Vagina (tissue), 2 donors: ENCODE results near the gene OR51I1. TPM values are rescaled to one million over a fixed set of nuclear protein-coding genes. Genes with fewer than 3 reads are reported as not detected.

ENCODE experiments used
- DNase-seq, 2 donors: peaks; one replicate each; pipeline ENCODE4 v3.0.0-alpha.2; 2017; ENCODE audit errors: extremely low spot score in 2 of 2
- H3K27ac ChIP-seq: fragments of 200-600 bp; sonication (generic); one replicate; pipeline ENCODE4 v1.5.1; 2019
- H3K27me3 ChIP-seq: fragments of 200-600 bp; sonication (generic); one replicate; pipeline ENCODE4 v1.5.1; 2019
- H3K36me3 ChIP-seq, 2 donors: fragments of 200-600 bp; sonication (generic); one replicate each; pipeline ENCODE4 v1.5.1; 2017 to 2019
- H3K4me1 ChIP-seq: fragments of 200-600 bp; sonication (generic); one replicate; pipeline ENCODE4 v1.5.1; 2019
- H3K4me3 ChIP-seq, 2 donors: fragments of 200-600 bp; sonication (generic); 1 replicate in 1 of 2; 2 replicates in 1 of 2; pipeline ENCODE4 v1.5.1; 2016 to 2019
- H3K9me3 ChIP-seq: fragments of 200-600 bp; sonication (generic); one replicate; pipeline ENCODE4 v1.5.1; 2019
- POLR2A ChIP-seq, 2 donors: fragments of 450-650 bp; IDR thresholded peaks; one replicate each; pipeline ENCODE4 v1.6.1; 2017; ENCODE audit warnings: antibody characterized with exemption in 2 of 2, mild to moderate bottlenecking in 2 of 2, moderate library complexity in 2 of 2
- POLR2AphosphoS5 ChIP-seq, 2 donors: sonication (generic); formaldehyde crosslinking; IDR thresholded peaks; one replicate each; pipeline ENCODE4 v1.9.0; 2017; ENCODE audit warnings: antibody characterized with exemption in 2 of 2, mild to moderate bottlenecking in 2 of 2, low read depth in 1 of 2; ENCODE audit not compliant: insufficient read depth in 1 of 2
- intact Hi-C: fragments of 100-400 bp; cut with DNase I; formaldehyde crosslinking; loops from one replicate; pipeline ENCODE4 v1.15.1; 2023
- total RNA-seq: library from RNA; depleted of rRNA; stranded (reverse); fragments of >200 nt; gene quantifications from one replicate; pipeline ENCODE4 v1.2.3, GENCODE V29; 2016
- TF ChIP-seq, protein P1 (sequence below), 3 experiments: fragments of 450-650 bp in 2 of 3; fragments of 200-600 bp in 1 of 3; sonication (generic) in 1 of 3; IDR thresholded peaks; one replicate each; pipeline ENCODE4 v1.5.1; 2017 to 2019; ENCODE audit warnings: antibody characterized with exemption in 3 of 3, mild to moderate bottlenecking in 2 of 3, moderate library complexity in 2 of 3

OR51I1 gene
- total RNA-seq, 1 donor from 2014 or later = not detected

DNA sequence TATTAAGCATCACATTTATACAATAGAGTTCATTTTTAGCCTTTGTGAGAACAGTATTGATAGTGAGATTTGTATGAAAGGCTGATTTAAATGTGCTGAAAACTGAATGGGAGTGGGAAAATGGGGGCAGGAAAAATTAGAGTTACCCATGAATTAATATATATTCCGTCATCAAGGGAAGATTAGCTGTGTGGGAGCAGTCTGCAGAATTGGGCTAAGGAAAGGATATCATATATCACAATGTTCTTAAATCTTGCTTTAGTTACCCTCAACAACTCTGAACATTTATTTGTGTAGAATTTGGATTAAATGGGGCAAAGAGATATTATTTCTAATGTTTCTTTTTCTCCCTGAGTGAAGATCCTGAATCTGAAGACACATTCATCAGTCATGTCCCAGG lies 19.5 kb downstream of the OR51I1 start, which contains the start of gene OR51Q1:
Gene OR51Q1 (plus strand): TSS at position 301 of the 400 bp plus-strand sequence. CDS start 90 bp downstream, at position 391.
- Histone ChIP-seq H3K27ac (no peak within 1 kb of the TSS), H3K27me3 (no peaks in the 10 kb centered on the region), H3K9me3 (no peaks in the 10 kb centered on the region), H3K4me1 (no peaks in the 10 kb centered on the region), H3K4me3 (no peak within 1 kb of the TSS), H3K36me3 (no peaks in the 10 kb centered on the region)
- TF ChIP-seq POLR2AphosphoS5 (IDR thresholded peaks at IDR 0.05; ENCODE audit: insufficient read depth in 1 of 2, low read depth in 1 of 2) = no peak
- TF ChIP-seq, protein P1, sequence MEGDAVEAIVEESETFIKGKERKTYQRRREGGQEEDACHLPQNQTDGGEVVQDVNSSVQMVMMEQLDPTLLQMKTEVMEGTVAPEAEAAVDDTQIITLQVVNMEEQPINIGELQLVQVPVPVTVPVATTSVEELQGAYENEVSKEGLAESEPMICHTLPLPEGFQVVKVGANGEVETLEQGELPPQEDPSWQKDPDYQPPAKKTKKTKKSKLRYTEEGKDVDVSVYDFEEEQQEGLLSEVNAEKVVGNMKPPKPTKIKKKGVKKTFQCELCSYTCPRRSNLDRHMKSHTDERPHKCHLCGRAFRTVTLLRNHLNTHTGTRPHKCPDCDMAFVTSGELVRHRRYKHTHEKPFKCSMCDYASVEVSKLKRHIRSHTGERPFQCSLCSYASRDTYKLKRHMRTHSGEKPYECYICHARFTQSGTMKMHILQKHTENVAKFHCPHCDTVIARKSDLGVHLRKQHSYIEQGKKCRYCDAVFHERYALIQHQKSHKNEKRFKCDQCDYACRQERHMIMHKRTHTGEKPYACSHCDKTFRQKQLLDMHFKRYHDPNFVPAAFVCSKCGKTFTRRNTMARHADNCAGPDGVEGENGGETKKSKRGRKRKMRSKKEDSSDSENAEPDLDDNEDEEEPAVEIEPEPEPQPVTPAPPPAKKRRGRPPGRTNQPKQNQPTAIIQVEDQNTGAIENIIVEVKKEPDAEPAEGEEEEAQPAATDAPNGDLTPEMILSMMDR (IDR thresholded peaks at IDR 0.05) = no peak
- no peak for TF ChIP-seq POLR2A (IDR thresholded peaks at IDR 0.05)
- DNase-seq = no peak
- intact Hi-C loops = no loop called here

DNA sequence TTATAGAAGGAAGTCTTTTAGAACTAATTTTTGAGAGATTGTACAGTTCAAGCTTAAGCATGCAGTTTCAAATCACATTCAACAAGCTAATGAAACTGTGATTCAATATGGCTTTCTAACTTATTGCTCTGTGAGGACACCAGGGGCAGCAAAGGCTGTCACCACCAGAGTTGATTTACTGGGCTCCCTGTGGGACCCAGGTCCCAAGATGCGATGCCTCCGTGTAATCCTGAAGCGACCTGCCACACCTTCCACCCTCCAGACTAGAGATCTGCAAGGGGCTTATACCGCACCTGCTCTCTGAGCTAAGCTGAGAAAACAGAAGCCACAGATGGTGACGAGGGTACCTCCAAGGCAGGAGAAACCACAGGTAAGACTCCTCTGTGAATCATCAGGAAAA lies 20.3 kb downstream of the OR51I1 start:
- TF ChIP-seq, protein P1 (IDR thresholded peaks at IDR 0.05) = no peak
- TF ChIP-seq POLR2AphosphoS5 (IDR thresholded peaks at IDR 0.05; ENCODE audit: insufficient read depth in 1 of 2, low read depth in 1 of 2) (no peak), POLR2A (IDR thresholded peaks at IDR 0.05) (no peak)
- intact Hi-C loops = no loop called here
- no peaks in the 10 kb centered on the region for H3K9me3 ChIP-seq

DNA sequence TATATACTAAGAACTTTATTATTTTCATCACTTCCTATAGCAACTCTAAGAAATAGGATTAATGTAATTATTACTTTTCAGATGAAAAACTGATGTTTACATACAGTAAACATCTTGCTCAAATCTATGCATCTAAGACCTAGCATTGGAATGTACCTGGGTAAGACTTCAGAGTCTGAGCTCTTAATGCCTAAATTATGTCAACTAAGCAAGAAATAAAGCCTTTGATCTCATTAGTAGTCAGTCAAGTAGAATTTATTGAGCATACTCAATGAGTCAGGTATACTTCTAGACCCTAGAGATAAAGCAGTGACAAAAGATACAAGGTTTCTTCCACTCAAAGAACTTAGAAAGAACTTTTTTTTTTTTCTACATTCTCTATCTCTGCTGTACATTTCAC lies 36.1 kb downstream of the OR51I1 start:
- Histone ChIP-seq H3K4me1 (no peaks in the 10 kb centered on the region), H3K27me3 (no peaks in the 10 kb centered on the region), H3K9me3 (no peaks in the 10 kb centered on the region), H3K36me3 (no peaks in the 10 kb centered on the region), H3K4me3 (no peak overlapping the region), H3K27ac (no peak overlapping the region)
- intact Hi-C loops = no loop called here
- DNase-seq = no peak
- TF ChIP-seq, protein P1 (IDR thresholded peaks at IDR 0.05) = no peak
- TF ChIP-seq POLR2A (IDR thresholded peaks at IDR 0.05) (no peak), POLR2AphosphoS5 (IDR thresholded peaks at IDR 0.05; ENCODE audit: insufficient read depth in 1 of 2, low read depth in 1 of 2) (no peak)

More for the DNA sequence above, 20.3 kb downstream of the OR51I1 start:
- Histone ChIP-seq H3K36me3 (no peaks in the 10 kb centered on the region), H3K4me1 (no peaks in the 10 kb centered on the region), H3K4me3 (no peak overlapping the region), H3K27ac (no peak overlapping the region), H3K27me3 (no peaks in the 10 kb centered on the region)
- no peak for DNase-seq

DNA sequence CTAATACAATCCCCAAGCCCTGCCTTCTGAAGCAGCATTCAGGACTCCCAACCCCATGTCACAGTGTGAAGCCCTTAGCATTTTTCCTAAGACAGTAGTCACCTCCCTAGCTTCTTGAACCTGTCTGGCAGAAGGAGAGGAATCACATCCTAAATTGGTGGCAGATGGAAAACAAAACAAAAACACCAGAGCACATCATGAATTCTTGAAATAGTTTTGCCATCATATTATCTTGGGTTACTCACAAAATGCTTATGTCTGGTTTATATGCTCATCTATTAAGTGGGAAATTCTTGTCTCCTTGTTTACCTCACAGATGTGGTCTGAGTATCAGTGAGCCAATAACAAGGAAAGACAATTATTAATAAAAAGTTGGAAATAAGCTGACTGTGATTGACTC lies 42.4 kb downstream of the OR51I1 start:
- Histone ChIP-seq H3K36me3 (no peaks in the 10 kb centered on the region), H3K27me3 (no peaks in the 10 kb centered on the region), H3K9me3 (no peaks in the 10 kb centered on the region), H3K4me1 (no peaks in the 10 kb centered on the region), H3K27ac (no peak overlapping the region), H3K4me3 (no peak overlapping the region)
- intact Hi-C loops = no loop called here
- TF ChIP-seq POLR2A (IDR thresholded peaks at IDR 0.05) = no peak
- TF ChIP-seq, protein P1 (IDR thresholded peaks at IDR 0.05) = no peak
- no peak for DNase-seq

DNA sequence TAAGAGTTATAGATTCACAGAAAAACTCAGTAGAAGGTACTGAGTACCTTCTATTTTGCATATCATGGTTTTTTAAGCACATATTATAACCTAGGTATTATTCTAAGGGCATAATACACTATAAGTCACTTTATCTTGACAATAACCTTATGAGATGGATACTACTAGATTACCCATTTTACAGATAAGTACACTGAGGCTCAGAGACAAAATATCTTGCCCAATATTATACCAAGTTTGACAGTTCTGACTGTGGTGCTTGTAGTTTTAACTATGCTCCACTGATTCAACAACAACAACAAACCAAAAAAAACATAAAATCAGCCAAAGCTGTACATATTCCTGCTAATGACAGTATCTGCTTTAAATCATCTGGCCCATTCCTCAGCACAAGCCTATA lies 47.2 kb downstream of the OR51I1 start:
- H3K27me3 ChIP-seq = no peaks in the 10 kb centered on the region
- intact Hi-C loops = no loop called here
- H3K9me3 ChIP-seq = no peaks in the 10 kb centered on the region
- H3K27ac ChIP-seq = no peak overlapping the region
- H3K4me1 ChIP-seq = no peaks in the 10 kb centered on the region
- H3K4me3 ChIP-seq = no peak overlapping the region
- no peaks in the 10 kb centered on the region for H3K36me3 ChIP-seq
- no peak for DNase-seq
- TF ChIP-seq, protein P1 (IDR thresholded peaks at IDR 0.05) = no peak

Other genes starting within 250 kb of the OR51I1 start
- gene OR51V1, start 240.8 kb downstream of the OR51I1 start, total RNA-seq = not detected
- 591 TPM for gene HBB, start 214.4 kb downstream of the OR51I1 start, total RNA-seq
- gene HBD, start 207.0 kb downstream of the OR51I1 start, total RNA-seq = not detected
- gene HBG1, start 191.7 kb downstream of the OR51I1 start, total RNA-seq = not detected
- gene HBG2, start 186.7 kb downstream of the OR51I1 start, total RNA-seq = not detected
- gene HBE1, start 171.6 kb downstream of the OR51I1 start, total RNA-seq = not detected
- not detected for gene OR51B4, start 139.6 kb downstream of the OR51I1 start, total RNA-seq
- not detected for gene OR51B2, start 117.2 kb downstream of the OR51I1 start, total RNA-seq
- 1.2 TPM for gene OR51B5, start 98.0 kb downstream of the OR51I1 start, total RNA-seq
- not detected for gene OR51B6, start 90.0 kb downstream of the OR51I1 start, total RNA-seq
- not detected for gene OR51M1, start 57.7 kb downstream of the OR51I1 start, total RNA-seq
- gene OR51Q1, start 19.4 kb downstream of the OR51I1 start, total RNA-seq = not detected
- gene OR51I2, start 7.8 kb upstream of the OR51I1 start, total RNA-seq = not detected
- gene OR52D1, start 47.2 kb upstream of the OR51I1 start, total RNA-seq = not detected
- gene UBQLN3, start 68.4 kb upstream of the OR51I1 start, total RNA-seq = not detected
- gene UBQLNL, start 75.2 kb upstream of the OR51I1 start, total RNA-seq = 0.98 TPM
- gene OR52H1, start 107.0 kb upstream of the OR51I1 start, total RNA-seq = not detected
- gene OR52B6, start 139.4 kb upstream of the OR51I1 start, total RNA-seq = not detected
- gene TRIM6, start 155.1 kb upstream of the OR51I1 start, total RNA-seq = 3.9 TPM
- gene TRIM34, start 183.5 kb upstream of the OR51I1 start, total RNA-seq = 6.9 TPM
- gene TRIM5, start 243.6 kb upstream of the OR51I1 start, total RNA-seq = 20.4 TPM
- gene TRIM22, start 248.3 kb upstream of the OR51I1 start, total RNA-seq = 32.7 TPM